HG03575 (cell line): ENCODE results near the gene ULK4.
"Not testable (repeated sequence)": the region's sequence is repeated elsewhere in the genome, so short reads cannot be mapped to it uniquely, and the experiment has no call there.

Experiments
- ATAC-seq: cut with Tn5 transposase; IDR thresholded peaks from one replicate; pipeline ENCODE4 v1.9.1; 2021; ENCODE audit not compliant: unreplicated experiment, insufficient number of reproducible peaks, low FRiP score; ENCODE audit errors: extremely low read depth

The ULK4 gene

GRCh38 chr3:41881233-41881821, 80.6 kb downstream of the ULK4 start:
- ATAC-seq: no peak

GRCh38 chr3:41880387-41880786, 81.5 kb downstream of the ULK4 start:
- ATAC-seq: no peak

GRCh38 chr3:41877741-41878140, 84.2 kb downstream of the ULK4 start:
- ATAC-seq: not testable (repeated sequence)

DNA sequence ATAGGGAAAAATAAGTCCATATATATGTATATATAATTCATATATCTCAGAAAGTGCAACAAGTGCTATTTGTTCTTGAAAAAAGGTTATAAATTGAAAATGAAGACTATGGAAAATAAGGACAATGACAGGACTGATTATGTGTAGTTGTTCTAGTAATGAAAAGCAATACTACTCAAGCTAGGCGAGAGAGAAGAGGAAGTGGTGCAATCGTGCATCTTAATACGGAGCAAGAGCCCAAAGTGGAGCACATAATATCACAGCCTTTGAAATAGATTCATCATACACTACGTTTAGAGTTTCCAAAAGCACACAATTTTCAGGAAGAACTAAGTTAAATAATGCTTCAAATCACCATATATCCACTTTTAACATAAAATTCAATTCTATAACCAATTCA, 87.9 kb downstream of the ULK4 start:
- no peak for ATAC-seq

- ATAC-seq: no peak
Observed at GRCh38 chr3:41872157-41872556, 89.7 kb downstream of the ULK4 start.

DNA sequence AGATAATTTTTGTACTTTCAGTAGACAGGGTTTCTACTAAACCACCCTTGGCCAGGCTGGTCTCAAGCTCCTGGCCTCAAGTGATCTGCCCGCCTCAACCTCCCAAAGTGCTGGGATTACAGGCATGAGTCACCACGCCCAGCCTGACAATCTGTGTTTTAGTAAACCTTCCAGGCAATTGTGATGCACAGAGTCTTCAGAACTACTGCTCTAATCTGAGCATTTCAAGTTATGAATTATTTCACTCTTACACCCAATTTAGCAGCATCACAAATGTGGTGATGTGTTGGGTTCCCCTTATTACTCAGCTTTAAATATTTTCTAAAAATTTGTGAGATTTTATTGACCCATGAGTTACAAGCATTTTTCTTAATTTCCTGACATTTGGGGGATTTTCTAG, 94.4 kb downstream of the ULK4 start:
- ATAC-seq: no peak

DNA sequence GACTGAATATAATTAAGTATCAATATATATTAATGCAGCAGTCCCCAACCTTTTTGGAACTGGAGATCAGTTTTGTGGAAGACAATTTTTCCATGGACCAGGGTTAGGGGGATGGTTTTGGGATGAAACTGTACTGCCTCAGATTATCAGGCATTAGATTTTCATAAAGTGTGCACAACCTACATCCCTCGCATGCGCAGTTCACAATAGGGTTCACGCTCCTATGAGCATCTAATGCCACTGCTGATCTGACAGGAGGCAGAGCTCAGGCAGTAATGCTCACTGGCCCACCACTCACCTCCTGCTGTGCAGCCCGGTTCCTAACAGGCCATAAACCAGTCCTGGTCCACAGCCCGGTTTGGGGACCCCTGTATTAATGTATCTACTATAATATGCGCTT, 95.6 kb downstream of the ULK4 start:
- no peak for ATAC-seq

GRCh38 chr3:41863024-41863423, 98.9 kb downstream of the ULK4 start:
- ATAC-seq: no peak

DNA sequence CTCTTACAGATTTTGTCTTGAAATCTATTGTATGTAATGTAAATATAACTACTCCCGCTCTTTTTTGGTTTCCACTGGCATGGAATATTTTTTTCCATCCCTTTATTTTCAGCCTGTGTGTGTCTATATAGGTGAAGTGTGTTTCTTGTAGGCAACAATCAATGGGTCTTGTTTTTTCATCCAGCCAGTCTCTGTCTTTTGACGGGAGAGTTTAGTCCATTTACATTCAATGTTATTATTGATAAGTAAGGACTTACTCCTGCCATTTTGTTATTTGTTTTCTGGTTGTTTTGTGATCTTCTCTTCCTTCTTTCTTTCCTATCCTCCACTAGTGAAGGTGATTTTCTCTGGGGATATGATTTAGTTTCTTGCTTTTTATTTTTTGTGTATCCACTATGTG, 101.4 kb downstream of the ULK4 start:
- not testable (repeated sequence) for ATAC-seq

DNA sequence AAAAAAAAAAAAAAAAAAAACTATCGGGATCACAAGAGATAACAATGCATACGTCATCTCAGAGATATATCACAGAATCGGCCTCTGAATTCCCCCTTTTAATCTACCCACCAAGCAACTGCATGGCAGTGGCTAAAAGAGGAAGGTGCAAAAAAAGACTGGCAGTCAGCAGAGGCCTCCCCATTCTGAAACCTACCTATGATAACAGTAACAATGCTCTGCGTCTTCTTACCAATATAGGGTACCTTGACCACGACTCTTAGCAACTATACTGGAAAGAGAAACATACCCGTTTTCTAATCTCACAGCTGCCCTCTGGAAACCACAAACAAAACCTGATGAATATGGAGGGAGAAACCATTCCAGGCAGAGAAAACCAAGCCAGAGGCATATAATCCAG, 106.9 kb downstream of the ULK4 start:
- ATAC-seq: no peak

DNA sequence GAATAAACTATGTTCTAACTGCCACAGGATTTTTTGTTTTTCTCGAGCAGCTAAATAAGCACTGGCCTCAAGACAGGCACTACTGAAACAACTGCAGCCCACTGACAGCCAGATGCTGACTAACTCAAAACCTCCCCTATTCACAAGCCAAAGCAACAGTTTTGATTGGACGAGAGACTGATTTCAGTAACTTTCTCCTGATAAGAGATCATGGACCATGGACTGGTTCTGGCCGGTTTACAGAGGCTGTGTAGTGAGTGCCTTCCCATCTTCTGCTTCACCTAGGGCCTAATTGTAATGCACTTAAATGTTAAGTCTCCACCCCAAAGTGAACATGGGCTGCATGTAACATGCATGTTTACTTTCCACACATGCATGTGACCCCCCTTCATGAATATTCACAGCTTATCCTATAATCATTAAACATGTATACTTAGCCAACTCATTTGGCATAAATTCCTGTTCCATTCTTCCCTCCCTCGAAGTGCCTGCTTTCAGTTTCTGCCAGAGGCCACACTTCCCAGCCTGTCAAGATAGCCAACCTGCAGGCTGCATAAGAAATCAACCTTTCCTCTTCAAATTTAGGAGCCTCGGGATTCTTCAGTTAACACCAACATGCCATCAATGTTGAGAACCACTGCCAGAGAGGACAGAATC, 108.2 kb downstream of the ULK4 start:
- no peak for ATAC-seq

GRCh38 chr3:41848753-41849574, 112.9 kb downstream of the ULK4 start:
- no peak for ATAC-seq

- ATAC-seq: no peak
Observed at GRCh38 chr3:41847679-41848078, 114.2 kb downstream of the ULK4 start.

DNA sequence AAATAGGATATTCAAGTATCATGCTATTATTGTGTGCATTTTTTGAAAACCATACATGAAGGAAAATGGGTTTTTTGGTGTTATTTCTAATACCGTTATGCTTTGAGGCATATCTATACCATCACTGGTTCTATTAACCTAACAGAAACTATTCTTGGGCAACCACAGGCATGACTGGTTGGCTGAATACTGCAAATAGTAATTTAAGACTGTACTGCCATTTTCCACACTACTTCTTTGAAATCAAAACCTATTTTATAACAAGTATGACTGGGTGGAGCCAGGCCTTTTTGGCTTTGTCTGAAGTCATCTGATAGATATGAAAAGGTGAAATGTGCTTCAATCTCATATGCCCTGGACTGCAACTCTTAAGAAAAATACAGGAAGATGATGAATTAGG, 115.1 kb downstream of the ULK4 start:
- no peak for ATAC-seq

GRCh38 chr3:41845826-41846225, 116.1 kb downstream of the ULK4 start:
- no peak for ATAC-seq

- not testable (repeated sequence) for ATAC-seq
Observed at GRCh38 chr3:41844256-41844655, 117.6 kb downstream of the ULK4 start.

GRCh38 chr3:41840936-41841668, 120.8 kb downstream of the ULK4 start:
- not testable (repeated sequence) for ATAC-seq

- no peak for ATAC-seq
Observed at GRCh38 chr3:41836360-41837134, 125.4 kb downstream of the ULK4 start.

DNA sequence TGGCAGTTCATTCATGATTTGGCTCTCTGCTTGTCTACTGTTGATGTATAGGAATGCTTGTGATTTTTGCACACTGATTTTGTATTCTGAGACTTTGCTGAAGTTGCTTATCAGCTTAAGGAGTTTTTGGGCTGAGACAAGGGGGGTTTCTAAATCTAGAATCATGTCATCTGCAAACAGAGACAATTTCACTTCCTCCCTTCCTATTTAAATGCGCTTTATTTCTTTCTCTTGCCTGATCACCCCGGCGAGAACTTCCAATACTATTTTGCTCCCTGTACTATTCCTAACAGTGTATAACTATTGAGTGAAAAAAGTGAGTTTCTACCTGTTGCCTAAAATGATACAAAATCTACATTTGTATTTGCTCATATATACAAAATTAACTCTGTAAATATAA, 128.3 kb downstream of the ULK4 start:
- no peak for ATAC-seq
